Transverse colon (tissue), 4 donors: ENCODE data around the gene ABL1.

Experiments used
- CTCF ChIP-seq, 5 experiments: fragments of 200-600 bp in 3 of 5; fragments of 450-650 bp in 2 of 5; sonication (generic) in 3 of 5; IDR thresholded peaks; 1 replicate in 2 of 5; 2 replicates in 3 of 5; pipeline ENCODE4 v1.5.1; 2016 to 2017; ENCODE audit warnings: antibody characterized with exemption in 5 of 5, inconsistent platforms in 3 of 5, mild to moderate bottlenecking in 2 of 5, moderate library complexity in 1 of 5
- EP300 ChIP-seq: sonication (generic); formaldehyde crosslinking; IDR thresholded peaks from one replicate; pipeline ENCODE4 v1.6.1; 2017; ENCODE audit warnings: antibody characterized with exemption, low read depth
- POLR2A ChIP-seq: fragments of 450-650 bp; IDR thresholded peaks from one replicate; pipeline ENCODE4 v1.6.1; 2016; ENCODE audit warnings: antibody characterized with exemption, mild to moderate bottlenecking, moderate library complexity
- POLR2AphosphoS5 ChIP-seq, 3 donors: sonication (generic); formaldehyde crosslinking; IDR thresholded peaks; one replicate each; pipeline ENCODE4 v1.6.1; 2016; ENCODE audit warnings: antibody characterized with exemption in 3 of 3

DNA sequence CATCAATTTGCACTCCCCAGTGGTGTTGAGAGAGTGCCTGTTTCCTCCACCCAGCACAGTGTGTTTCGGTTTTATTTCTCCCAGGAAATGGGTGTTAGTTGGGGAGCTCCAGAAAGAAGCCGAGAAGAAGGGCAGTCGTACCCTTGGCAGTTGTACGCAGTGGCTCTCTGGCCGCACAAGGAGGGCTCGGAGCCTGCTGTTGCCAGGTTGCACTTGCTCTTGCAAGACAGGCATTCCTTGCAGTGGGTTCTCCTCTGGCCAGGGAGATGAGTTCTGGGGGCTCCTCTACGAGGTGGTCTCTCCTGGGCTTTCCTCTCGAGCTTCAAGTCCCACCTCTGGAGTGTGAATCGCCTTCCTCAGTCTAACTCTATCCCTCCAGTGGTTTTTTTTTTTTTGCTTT lies 32.5 kb downstream of the ABL1 start:
- TF ChIP-seq POLR2AphosphoS5 (IDR thresholded peaks at IDR 0.05) (no peak), CTCF (IDR thresholded peaks at IDR 0.05) (no peak), POLR2A (no peak), EP300 (no peak)
